ENCODE results near the gene STAMBP.

Gene STAMBP

DNA sequence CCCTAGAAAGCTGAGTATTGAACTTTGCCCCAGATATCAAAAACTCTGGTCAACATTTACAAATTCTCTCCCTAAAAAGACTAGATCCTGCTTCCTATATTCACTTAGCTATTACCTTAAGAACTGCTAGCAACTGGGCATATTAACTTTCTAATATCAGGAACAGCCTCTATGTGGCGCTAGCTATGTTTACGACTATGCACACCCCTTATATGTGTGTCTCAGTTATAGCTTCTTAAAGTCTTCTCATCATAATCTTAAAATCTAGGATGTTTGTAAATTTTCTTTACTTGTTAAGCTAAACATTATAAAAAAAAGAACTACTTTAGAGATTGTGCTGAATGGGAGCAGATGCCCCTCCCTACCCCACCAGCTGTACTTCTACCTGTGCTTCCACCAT is 1.7 kb upstream of the STAMBP start:
- Mint-ChIP-seq H3K4me3 (peak overlapping the region; percentile 71), H3K27ac (no peak overlapping the region), H3K4me1 (ENCODE audit: low read depth) (peaks cover 31% of the 10 kb centered on the region)

DNA sequence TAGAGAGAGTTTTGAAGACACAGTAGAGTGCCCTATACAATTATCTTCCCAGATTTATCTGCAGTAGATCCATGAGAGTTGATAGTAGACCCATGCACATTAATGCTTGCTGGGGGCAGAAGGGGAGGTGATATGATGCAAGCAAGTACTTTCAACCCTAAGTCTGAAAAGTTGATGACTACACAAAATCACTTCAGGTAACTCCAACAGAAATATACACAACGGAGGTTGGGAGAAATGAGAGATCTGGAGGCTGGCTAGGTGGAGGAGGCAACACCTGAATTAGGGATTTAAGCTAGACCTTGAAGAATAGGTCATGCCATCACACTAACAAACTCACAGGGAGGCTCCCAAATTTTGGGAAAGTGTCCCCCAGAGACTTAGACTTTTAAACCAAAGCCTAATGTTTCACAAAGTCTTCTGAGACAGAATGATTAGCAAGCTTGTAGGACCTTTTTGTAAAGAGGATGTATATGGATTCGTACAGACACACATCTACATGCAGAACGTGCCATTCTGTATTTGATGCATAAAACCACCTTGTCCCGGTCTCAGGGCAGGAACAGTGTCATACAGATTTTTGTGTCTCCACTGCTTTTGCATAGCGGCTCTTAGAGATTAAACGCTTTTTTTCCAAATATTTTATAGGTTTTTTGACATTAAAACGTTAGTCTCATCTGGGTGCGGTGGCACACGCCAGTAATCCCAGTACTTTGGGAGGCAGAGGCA is 937 bp upstream of the STAMBP start:
- Mint-ChIP-seq H3K27ac (peak overlapping the region; percentile 72), H3K4me1 (ENCODE audit: low read depth) (peaks cover 37% of the 10 kb centered on the region), H3K36me3 (ENCODE audit: low read depth) (peaks cover 21% of the 10 kb centered on the region), H3K4me3 (peak overlapping the region; percentile 100), H3K9me3 (peaks cover 5% of the 10 kb centered on the region), H3K27me3 (ENCODE audit: low read depth) (peaks cover 6% of the 10 kb centered on the region)

More for the DNA sequence above, 1.7 kb upstream of the STAMBP start:
- Mint-ChIP-seq H3K9me3 (no peaks in the 10 kb centered on the region), H3K36me3 (ENCODE audit: low read depth) (peaks cover 16% of the 10 kb centered on the region), H3K27me3 (ENCODE audit: low read depth) (peaks cover 6% of the 10 kb centered on the region)

DNA sequence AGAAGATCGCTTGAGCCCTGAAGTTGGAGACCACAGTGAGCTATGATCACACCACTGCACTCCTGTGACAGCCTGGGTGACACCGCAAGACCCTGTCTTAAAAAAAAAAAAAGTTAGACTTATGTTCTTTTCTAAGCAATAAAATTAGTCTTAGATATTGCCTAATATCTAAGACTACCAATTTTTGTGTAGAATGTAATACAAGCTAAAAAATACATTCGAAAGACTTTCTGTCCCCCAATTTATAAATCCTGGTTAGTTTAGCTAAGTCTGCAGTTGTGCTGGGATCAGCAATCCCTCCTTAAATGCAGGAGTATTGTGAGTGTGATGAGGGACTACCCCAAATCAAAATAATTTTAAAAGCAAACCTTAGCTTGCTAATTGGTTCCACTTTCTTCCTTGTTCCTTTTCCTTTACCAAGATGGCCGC is 358 bp upstream of the STAMBP start:
- H3K27ac Mint-ChIP-seq: peak overlapping the region; percentile 99
- H3K36me3 Mint-ChIP-seq (ENCODE audit: low read depth): peaks cover 22% of the 10 kb centered on the region
- H3K27me3 Mint-ChIP-seq (ENCODE audit: low read depth): peaks cover 6% of the 10 kb centered on the region
- peaks cover 5% of the 10 kb centered on the region for H3K9me3 Mint-ChIP-seq
- H3K4me1 Mint-ChIP-seq (ENCODE audit: low read depth): peaks cover 38% of the 10 kb centered on the region
- peak overlapping the region; percentile 100 for H3K4me3 Mint-ChIP-seq

DNA sequence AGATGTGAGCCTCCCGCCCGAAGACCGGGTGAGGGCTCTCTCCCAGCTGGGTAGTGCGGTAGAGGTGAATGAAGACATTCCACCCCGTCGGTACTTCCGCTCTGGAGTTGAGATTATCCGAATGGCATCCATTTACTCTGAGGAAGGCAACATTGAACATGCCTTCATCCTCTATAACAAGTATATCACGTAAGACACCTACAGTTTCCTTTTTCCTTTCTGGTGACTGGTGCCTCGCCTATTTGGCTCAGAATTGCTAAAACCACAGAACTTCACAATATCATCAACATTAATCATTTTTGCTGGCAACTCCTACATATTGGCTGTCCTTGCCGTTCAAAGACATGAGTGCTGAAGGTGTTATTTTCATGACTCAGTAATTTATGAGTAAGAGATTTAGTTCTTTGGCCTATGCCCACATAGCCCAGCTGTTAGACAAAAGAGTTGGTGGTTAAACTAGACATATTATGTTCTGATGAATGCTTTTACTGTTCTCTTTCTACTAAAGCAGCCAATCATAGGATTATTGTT is 2.2 kb downstream of the STAMBP start:
- Mint-ChIP-seq H3K9me3 (peaks cover 5% of the 10 kb centered on the region), H3K4me3 (peak overlapping the region; percentile 56), H3K27me3 (ENCODE audit: low read depth) (no peaks in the 10 kb centered on the region), H3K27ac (peak overlapping the region; percentile 82), H3K4me1 (ENCODE audit: low read depth) (peaks cover 37% of the 10 kb centered on the region), H3K36me3 (ENCODE audit: low read depth) (peaks cover 32% of the 10 kb centered on the region)

DNA sequence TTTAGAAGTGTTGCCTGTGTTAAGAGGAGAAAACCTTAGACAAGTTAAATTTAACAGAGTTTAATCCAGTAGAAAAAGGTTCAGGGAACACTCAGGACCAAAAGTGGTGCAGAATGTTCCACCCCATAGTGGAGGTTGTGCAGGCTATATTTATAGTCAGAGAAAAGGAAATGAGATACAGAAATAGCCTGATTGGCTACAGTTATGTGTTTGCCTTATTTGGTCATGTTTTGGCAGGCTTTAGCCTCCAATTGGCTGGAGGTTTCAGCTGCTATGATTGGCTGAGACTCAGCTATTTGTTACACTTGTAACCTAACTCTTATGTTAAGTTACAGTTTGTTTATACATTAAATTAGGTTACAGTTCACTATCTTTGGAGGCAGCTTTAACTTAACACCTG is 4.2 kb downstream of the STAMBP start:
- Mint-ChIP-seq H3K4me3 (no peak overlapping the region), H3K4me1 (ENCODE audit: low read depth) (peaks cover 32% of the 10 kb centered on the region), H3K9me3 (peaks cover 5% of the 10 kb centered on the region), H3K36me3 (ENCODE audit: low read depth) (peaks cover 32% of the 10 kb centered on the region), H3K27me3 (ENCODE audit: low read depth) (no peaks in the 10 kb centered on the region), H3K27ac (peak overlapping the region; percentile 29)

DNA sequence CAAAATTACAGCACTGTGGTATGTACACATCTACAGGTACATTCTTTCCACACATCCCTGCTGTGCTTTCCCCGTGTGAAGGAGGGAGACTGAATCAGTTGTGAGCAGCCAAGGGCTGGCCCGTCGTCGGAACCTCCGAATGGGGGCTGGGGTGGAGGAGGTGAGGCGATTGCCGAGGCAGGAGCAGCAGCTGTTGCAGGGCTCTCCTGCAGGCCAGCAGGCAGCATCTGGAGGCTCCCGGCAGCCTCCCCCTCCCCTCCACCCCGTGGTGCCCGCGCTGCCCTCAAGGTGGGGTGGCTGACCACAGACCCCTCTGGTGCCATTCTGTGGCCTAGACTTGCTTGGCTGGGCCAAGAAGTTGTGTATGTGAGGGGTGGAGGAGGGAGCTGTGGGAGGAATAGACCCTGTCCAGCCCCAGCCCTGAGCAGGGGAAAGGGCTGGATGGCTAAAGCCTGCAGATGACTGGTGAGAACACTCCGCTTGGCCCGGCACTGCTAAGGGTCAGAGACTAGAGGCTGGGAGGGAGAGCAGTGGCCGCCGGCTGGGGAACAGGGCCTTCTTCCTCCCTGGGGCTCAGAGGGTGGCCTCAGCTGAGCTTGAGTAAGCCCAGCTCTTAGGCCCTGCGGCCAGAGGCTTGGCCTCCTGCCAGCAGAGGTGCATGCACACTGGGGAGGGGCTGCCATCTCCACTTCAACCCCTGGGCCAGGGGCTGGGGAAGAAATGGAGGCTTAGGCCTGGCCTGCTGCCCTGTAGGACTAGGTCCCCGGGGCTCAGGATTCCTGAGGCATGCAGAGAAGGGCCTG is 7.6 kb downstream of the STAMBP start:
- peaks cover 15% of the 10 kb centered on the region for H3K4me1 Mint-ChIP-seq (ENCODE audit: low read depth)
- no peak overlapping the region for H3K4me3 Mint-ChIP-seq
- H3K27ac Mint-ChIP-seq: no peak overlapping the region
- H3K27me3 Mint-ChIP-seq (ENCODE audit: low read depth): no peaks in the 10 kb centered on the region
- H3K9me3 Mint-ChIP-seq: peaks cover 5% of the 10 kb centered on the region
- H3K36me3 Mint-ChIP-seq (ENCODE audit: low read depth): peaks cover 29% of the 10 kb centered on the region

DNA sequence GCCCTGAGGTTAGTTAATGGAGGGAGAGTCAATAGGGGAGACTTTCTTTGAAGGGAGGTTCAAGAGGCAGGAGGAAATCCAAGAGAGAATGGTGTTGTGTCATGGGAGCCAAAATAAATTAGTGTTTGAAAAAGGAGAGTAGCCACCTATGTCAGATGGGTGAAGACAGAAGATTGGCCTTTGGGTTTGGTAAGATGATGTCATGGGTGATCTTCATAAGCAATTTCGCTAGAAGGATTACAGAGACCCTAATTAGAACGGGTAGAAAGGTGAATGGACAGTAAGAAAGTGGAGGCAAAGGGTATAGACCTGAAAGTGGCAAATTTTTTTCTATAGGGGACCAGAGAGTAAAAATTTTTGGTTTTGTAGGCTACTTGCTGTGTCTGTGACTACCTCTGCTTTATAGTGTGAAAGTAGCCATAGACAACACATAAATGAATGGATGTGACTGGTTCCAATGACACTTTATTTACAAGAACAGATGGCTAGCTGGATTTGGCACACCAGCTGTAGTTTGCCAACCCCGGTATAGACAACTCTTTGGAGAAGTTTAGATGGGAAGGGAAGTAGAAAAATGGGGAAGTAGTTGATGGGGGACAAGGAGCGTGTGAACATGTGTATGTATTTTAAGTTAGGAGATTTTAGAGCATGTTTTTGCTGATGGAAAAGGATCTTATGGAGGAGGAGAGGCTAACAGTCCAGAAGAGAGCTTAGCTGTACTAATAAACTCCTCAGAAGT is 9.3 kb downstream of the STAMBP start:
- Mint-ChIP-seq H3K27ac (no peak overlapping the region), H3K27me3 (ENCODE audit: low read depth) (no peaks in the 10 kb centered on the region), H3K4me3 (no peak overlapping the region), H3K9me3 (no peaks in the 10 kb centered on the region), H3K4me1 (ENCODE audit: low read depth) (peaks cover 6% of the 10 kb centered on the region), H3K36me3 (ENCODE audit: low read depth) (peaks cover 19% of the 10 kb centered on the region)

DNA sequence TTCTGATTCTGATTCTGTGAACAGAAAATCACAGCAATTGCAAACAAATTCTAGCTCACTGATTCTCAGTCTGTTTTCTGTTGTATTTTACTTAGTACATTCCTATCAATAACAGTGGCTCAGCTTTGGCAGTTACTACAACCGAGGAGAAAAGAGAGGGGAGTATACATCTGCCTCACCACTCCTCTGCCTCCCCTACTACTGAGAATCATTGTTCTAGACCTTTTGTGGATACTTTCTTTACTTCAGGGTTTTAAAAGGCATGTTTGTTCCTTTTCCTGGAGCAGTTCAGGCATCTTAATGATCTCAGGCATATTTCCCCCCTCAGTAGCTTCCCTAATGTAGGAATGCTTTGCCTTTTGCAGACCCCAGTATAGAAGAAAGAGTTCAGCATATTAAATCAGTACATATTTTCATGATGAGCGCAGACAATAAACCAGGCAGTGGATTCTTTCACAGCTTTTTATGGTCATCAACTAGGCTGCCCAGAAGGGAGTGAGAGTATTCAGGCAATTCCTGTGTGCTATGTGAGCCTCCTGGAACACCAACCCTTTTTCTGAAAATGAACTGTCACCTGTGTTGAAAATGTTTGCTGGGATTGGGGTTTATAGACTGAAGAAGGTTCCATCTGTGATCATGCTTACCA is 10.3 kb downstream of the STAMBP start:
- Mint-ChIP-seq H3K36me3 (ENCODE audit: low read depth) (peaks cover 19% of the 10 kb centered on the region), H3K9me3 (no peaks in the 10 kb centered on the region), H3K27me3 (ENCODE audit: low read depth) (no peaks in the 10 kb centered on the region), H3K4me3 (no peak overlapping the region), H3K27ac (no peak overlapping the region), H3K4me1 (ENCODE audit: low read depth) (peaks cover 6% of the 10 kb centered on the region)

DNA sequence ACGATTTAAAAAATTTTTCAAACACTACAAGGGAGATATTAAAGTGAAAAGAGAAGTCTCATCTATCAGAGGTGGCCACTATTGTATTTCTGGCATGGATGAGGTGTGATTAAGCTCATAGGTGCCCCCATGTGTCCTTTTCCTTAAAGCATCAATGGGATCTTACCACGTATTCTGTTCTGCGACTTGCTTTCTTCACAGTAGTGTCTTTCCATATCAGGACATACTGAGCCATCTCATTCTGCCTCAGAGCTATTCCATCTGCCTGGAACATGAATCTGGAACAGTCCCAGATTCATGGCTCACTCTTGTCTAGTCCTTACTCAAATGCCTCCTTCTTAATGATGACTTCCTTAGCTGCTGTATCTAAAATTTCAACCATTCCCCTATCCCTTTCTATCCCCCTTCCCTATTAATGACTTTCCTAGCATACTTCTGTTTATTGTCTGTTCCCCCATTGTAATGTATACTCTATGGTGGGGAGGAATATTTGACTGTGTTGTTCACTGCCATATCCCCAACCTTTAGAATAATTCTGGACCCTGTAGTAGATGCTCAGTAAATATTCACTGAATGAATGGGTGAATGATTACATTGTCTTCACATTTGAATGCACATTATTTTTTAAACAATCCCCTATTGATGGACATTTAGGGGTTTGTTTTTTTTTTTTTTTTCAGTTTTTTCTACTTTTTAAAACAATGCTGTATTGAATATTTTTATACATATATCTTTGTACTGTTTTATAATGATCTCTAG is 11.1 kb downstream of the STAMBP start:
- no peak overlapping the region for H3K27ac Mint-ChIP-seq
- H3K4me3 Mint-ChIP-seq: no peak overlapping the region
- H3K9me3 Mint-ChIP-seq: no peaks in the 10 kb centered on the region
- peaks cover 7% of the 10 kb centered on the region for H3K4me1 Mint-ChIP-seq (ENCODE audit: low read depth)
- H3K27me3 Mint-ChIP-seq (ENCODE audit: low read depth): no peaks in the 10 kb centered on the region
- peaks cover 20% of the 10 kb centered on the region for H3K36me3 Mint-ChIP-seq (ENCODE audit: low read depth)

DNA sequence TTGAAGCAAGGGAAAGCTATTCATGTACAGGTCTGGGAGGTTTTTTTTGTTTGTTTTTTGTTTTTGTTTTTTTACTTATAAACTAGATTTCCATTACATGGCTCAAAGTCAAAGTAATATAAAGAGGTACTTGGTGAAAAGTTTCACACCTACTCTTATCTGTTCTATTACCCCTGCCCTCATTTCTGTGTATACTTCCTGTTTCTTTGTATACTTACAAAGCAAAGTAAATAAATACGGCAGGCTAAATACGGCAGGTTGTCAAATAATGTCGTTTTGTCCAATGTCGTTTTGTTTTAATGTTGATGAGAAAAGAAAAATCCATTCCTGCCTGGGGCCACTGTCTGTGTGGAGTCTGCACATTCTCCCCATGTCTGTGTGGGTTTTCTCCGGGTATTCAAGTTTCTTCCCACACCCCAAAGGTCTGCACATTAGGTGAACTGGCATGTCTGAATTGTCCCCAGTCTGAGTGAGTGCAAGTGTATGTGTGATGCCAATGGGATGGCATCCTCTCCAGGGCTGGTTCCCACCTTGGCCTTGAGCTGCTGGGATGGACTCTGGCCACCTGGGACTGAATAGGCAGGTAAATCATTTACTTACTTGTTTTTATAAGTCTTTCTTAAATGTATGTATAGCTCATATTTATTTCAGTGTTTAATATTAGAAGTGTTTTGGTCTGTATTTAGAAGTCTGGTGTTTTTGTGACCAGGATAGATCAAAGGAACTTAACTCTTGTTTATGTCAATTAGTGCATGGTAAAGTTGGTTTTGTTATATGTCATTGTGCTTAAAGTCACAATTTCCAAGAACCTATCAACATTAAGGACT is 13.4 kb downstream of the STAMBP start:
- Mint-ChIP-seq H3K36me3 (ENCODE audit: low read depth) (peaks cover 29% of the 10 kb centered on the region), H3K9me3 (no peaks in the 10 kb centered on the region), H3K27me3 (ENCODE audit: low read depth) (no peaks in the 10 kb centered on the region), H3K4me1 (ENCODE audit: low read depth) (peaks cover 7% of the 10 kb centered on the region), H3K27ac (no peak overlapping the region), H3K4me3 (no peak overlapping the region)

DNA sequence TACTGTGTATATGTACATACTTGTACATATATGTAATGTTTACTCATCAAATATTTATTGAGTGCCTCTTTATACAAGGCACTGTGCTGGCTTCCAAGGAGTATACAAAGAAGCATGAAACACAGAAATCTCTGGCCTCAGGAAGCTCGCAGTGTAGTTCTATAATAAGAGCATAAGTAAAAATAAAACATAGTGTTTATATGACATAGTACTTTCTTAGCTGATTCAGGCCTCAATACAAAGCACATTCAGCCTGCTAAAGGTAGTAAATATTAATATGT is 13.9 kb downstream of the STAMBP start:
- H3K4me3 Mint-ChIP-seq: no peak overlapping the region
- H3K36me3 Mint-ChIP-seq (ENCODE audit: low read depth): peaks cover 31% of the 10 kb centered on the region
- H3K9me3 Mint-ChIP-seq: no peaks in the 10 kb centered on the region
- no peak overlapping the region for H3K27ac Mint-ChIP-seq
- H3K27me3 Mint-ChIP-seq (ENCODE audit: low read depth): no peaks in the 10 kb centered on the region
- peaks cover 7% of the 10 kb centered on the region for H3K4me1 Mint-ChIP-seq (ENCODE audit: low read depth)

DNA sequence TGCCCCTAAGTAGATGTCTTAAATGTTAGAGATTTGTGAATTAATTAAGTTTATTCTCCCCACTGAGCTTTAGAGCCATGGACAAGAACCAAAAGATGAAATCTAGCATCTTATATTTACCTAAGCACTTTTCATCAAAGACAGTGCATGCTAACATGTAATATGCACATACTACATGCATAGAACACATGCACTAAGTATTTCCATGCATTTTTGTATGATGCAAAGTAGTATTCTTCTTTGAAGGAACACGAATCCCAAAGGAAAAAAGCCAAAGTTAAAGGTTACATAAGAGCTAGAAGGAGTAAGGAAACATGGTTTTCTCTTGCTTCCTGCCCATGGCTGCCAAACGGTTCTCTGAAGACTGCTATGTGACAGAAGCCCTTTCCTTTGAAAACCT is 15.3 kb downstream of the STAMBP start:
- H3K27me3 Mint-ChIP-seq (ENCODE audit: low read depth): no peaks in the 10 kb centered on the region
- H3K4me1 Mint-ChIP-seq (ENCODE audit: low read depth): peaks cover 5% of the 10 kb centered on the region
- H3K36me3 Mint-ChIP-seq (ENCODE audit: low read depth): peaks cover 35% of the 10 kb centered on the region
- H3K27ac Mint-ChIP-seq: no peak overlapping the region
- H3K4me3 Mint-ChIP-seq: no peak overlapping the region
- H3K9me3 Mint-ChIP-seq: no peaks in the 10 kb centered on the region

DNA sequence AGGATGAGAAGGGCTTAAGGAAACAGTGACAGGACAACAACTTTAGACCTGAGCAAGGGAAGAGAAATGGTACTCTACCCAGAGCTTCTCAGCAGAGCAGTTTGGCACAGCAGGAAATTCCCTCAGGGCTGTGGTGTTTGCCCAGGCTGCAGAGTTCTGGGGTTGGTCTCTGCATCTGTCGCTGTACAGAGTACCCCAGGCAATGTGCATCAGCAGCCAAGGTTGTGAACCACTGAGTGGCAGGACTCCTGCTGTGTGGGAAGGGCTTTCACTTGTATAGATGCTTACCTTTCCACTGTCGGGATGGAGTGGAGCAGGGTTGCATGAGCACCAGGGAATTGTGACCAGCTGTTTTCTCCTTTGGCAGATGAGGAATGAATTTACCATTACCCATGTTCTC is 21.2 kb downstream of the STAMBP start:
- H3K27me3 Mint-ChIP-seq (ENCODE audit: low read depth): no peaks in the 10 kb centered on the region
- no peak overlapping the region for H3K27ac Mint-ChIP-seq
- H3K4me1 Mint-ChIP-seq (ENCODE audit: low read depth): peaks cover 5% of the 10 kb centered on the region
- no peak overlapping the region for H3K4me3 Mint-ChIP-seq
- peaks cover 35% of the 10 kb centered on the region for H3K36me3 Mint-ChIP-seq (ENCODE audit: low read depth)
- no peaks in the 10 kb centered on the region for H3K9me3 Mint-ChIP-seq

Measured in T-helper 1 cell treated with Interleukin-12 subunit alpha and Interleukin-12 subunit beta and Interleukin-4 antibody, amounts not matched to agents 30 μg/mL and 1 μg/mL, for 36 hours (primary cell).